A673 (cell line): ENCODE results near the gene HAND1.

ENCODE experiments used
- CTCF ChIP-seq: fragments of 300-800, 200-600 bp; sonication (generic); conservative IDR thresholded peaks from 2 replicates; pipeline ENCODE4 v1.5.1; 2017; ENCODE audit warnings: low read depth, mild to moderate bottlenecking, antibody characterized with exemption, low read length, moderate library complexity, mixed read lengths
- EZH2 ChIP-seq: fragments of 200-600 bp; sonication (generic); IDR thresholded peaks from 2 replicates; pipeline ENCODE4 v1.6.1; 2017; ENCODE audit warnings: borderline replicate concordance, low read depth, mild to moderate bottlenecking, mixed read lengths, antibody characterized with exemption, low read length; ENCODE audit not compliant: poor library complexity, severe bottlenecking

GRCh38 chr5:154487541-154487940 lies 9.5 kb upstream of the HAND1 start:
- no peak for TF ChIP-seq CTCF
- no peak for TF ChIP-seq EZH2
